A673 (cell line): ENCODE data around the gene CEP112. TPM values are rescaled to one million over a fixed set of nuclear protein-coding genes. Genes with fewer than 3 reads are reported as not detected.

Source experiments
- BruUV-seq: library from RNA; stranded (reverse); fragments of 400-500 nt; replicated peaks from 2 replicates; lab custom pipeline; 2021; lab: Mats Ljungman, UMichigan
- CTCF ChIA-PET: fragments of 300-600 bp; sonication (Branson Sonifier 250); formaldehyde crosslinking; loops from one replicate; lab custom pipeline; 2022; ENCODE audit warnings: antibody characterized with exemption; lab: Charles Lee
- POLR2A ChIA-PET: fragments of 300-600 bp; sonication (Branson Sonifier 250); formaldehyde crosslinking; loops from one replicate; lab custom pipeline; 2022; ENCODE audit warnings: antibody characterized with exemption; ENCODE audit not compliant: low non-redundant PET; lab: Charles Lee
- DNase-seq: peaks from one replicate; pipeline ENCODE4 v3.0.0-alpha.2; 2015; ENCODE audit warnings: low spot score
- H3K27ac ChIP-seq: fragments of 200-600 bp; sonication (generic); 2 replicates; pipeline ENCODE4 v1.5.1; 2016; ENCODE audit warnings: mixed run types, low read depth, mild to moderate bottlenecking, mixed read lengths, antibody characterized with exemption, low read length; ENCODE audit not compliant: poor library complexity, severe bottlenecking
- H3K27me3 ChIP-seq: fragments of 200-600 bp; sonication (generic); replicated peaks from 2 replicates; pipeline ENCODE4 v1.6.1; 2017; ENCODE audit warnings: mixed run types, low read depth, mild to moderate bottlenecking, mixed read lengths, antibody characterized with exemption, low read length; ENCODE audit not compliant: insufficient read depth, poor library complexity
- H3K36me3 ChIP-seq: fragments of 200-600 bp; sonication (generic); 2 replicates; pipeline ENCODE4 v1.6.1; 2016; ENCODE audit warnings: mixed run types, mild to moderate bottlenecking, mixed read lengths, antibody characterized with exemption, low read length; ENCODE audit not compliant: insufficient read depth, poor library complexity, severe bottlenecking
- H3K4me1 ChIP-seq: fragments of 200-600 bp; sonication (generic); 2 replicates; pipeline ENCODE4 v1.6.1; 2017; ENCODE audit warnings: mixed run types, mild to moderate bottlenecking, mixed read lengths, antibody characterized with exemption, low read length; ENCODE audit not compliant: insufficient read depth, poor library complexity, severe bottlenecking
- H3K4me3 ChIP-seq: fragments of 200-600 bp; sonication (generic); 2 replicates; pipeline ENCODE4 v1.5.1; 2016; ENCODE audit warnings: low read depth, mixed run types, mild to moderate bottlenecking, mixed read lengths, low read length; ENCODE audit not compliant: poor library complexity, severe bottlenecking
- H3K9me3 ChIP-seq: fragments of 200-600 bp; sonication (generic); 2 replicates; pipeline ENCODE4 v1.6.1; 2016; ENCODE audit warnings: mixed run types, low read depth, mild to moderate bottlenecking, mixed read lengths, antibody characterized with exemption, low read length; ENCODE audit not compliant: poor library complexity, severe bottlenecking
- EZH2 ChIP-seq: fragments of 200-600 bp; sonication (generic); IDR thresholded peaks from 2 replicates; pipeline ENCODE4 v1.6.1; 2017; ENCODE audit warnings: borderline replicate concordance, low read depth, mild to moderate bottlenecking, mixed read lengths, antibody characterized with exemption, low read length; ENCODE audit not compliant: poor library complexity, severe bottlenecking
- intact Hi-C: fragments of 100-400 bp; cut with micrococcal nuclease; formaldehyde crosslinking; loops from one replicate; pipeline ENCODE4 v1.10.0; 2022; ENCODE audit not compliant: unreplicated experiment
- total RNA-seq: library from RNA; stranded (reverse); gene quantifications from 2 replicates; pipeline ENCODE4 v1.2.3, GENCODE V29; 2021
- TF ChIP-seq, protein P1 (sequence below): fragments of 300-800, 200-600 bp; sonication (generic); conservative IDR thresholded peaks from 2 replicates; pipeline ENCODE4 v1.5.1; 2017; ENCODE audit warnings: low read depth, mild to moderate bottlenecking, antibody characterized with exemption, low read length, moderate library complexity, mixed read lengths

CEP112 gene
- total RNA-seq, 1 experiment from 2014 or later: 27.2 TPM

GRCh38 chr17:65936013-65936412 lies 255.9 kb downstream of the CEP112 start:
- POLR2A ChIA-PET: no interaction called here
- Histone ChIP-seq H3K27me3 (no peaks in the 10 kb centered on the region), H3K27ac (no peak overlapping the region), H3K9me3 (peaks cover 6% of the 10 kb centered on the region), H3K4me1 (no peaks in the 10 kb centered on the region), H3K4me3 (no peak overlapping the region), H3K36me3 (no peaks in the 10 kb centered on the region)
- no peak for DNase-seq
- CTCF ChIA-PET: no interaction called here
- intact Hi-C loops: no loop called here
- no peak for TF ChIP-seq EZH2
- TF ChIP-seq, protein P1, sequence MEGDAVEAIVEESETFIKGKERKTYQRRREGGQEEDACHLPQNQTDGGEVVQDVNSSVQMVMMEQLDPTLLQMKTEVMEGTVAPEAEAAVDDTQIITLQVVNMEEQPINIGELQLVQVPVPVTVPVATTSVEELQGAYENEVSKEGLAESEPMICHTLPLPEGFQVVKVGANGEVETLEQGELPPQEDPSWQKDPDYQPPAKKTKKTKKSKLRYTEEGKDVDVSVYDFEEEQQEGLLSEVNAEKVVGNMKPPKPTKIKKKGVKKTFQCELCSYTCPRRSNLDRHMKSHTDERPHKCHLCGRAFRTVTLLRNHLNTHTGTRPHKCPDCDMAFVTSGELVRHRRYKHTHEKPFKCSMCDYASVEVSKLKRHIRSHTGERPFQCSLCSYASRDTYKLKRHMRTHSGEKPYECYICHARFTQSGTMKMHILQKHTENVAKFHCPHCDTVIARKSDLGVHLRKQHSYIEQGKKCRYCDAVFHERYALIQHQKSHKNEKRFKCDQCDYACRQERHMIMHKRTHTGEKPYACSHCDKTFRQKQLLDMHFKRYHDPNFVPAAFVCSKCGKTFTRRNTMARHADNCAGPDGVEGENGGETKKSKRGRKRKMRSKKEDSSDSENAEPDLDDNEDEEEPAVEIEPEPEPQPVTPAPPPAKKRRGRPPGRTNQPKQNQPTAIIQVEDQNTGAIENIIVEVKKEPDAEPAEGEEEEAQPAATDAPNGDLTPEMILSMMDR: no peak
- no TSS peak for BruUV-seq

DNA sequence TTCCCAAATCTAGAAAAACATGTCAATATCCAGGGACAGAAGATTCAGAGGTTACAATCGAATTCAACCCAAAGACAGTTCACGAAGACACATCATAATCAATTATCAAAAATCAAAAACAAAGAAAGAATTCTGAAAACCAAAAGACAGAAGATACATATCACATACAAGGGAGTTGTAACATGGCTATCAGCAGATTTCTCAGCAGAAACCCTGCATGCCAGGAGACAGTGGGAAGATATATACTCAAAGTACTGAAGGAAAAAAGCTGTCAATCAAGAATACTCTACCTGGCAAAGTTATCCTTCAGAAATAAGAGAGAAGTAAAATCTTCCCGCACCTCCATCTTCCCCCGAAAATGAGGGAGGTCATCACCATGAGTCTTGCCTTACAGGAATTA lies 258.6 kb downstream of the CEP112 start:
- H3K27me3 ChIP-seq: no peaks in the 10 kb centered on the region
- ChIA-PET POLR2A (no interaction called here), CTCF (no interaction called here)
- no peak overlapping the region for H3K27ac ChIP-seq
- H3K36me3 ChIP-seq: no peaks in the 10 kb centered on the region
- H3K9me3 ChIP-seq: no peaks in the 10 kb centered on the region
- H3K4me3 ChIP-seq: no peak overlapping the region
- DNase-seq: no peak
- BruUV-seq: no TSS peak
- intact Hi-C loops: no loop called here
- TF ChIP-seq EZH2: no peak
- TF ChIP-seq, protein P1: no peak
- H3K4me1 ChIP-seq: no peaks in the 10 kb centered on the region

- Histone ChIP-seq H3K4me1 (no peaks in the 10 kb centered on the region), H3K4me3 (no peak overlapping the region), H3K36me3 (no peaks in the 10 kb centered on the region), H3K27ac (no peak overlapping the region), H3K27me3 (no peaks in the 10 kb centered on the region), H3K9me3 (no peaks in the 10 kb centered on the region)
- POLR2A ChIA-PET: no interaction called here
- no peak for TF ChIP-seq EZH2
- TF ChIP-seq, protein P1: no peak
- intact Hi-C loops: no loop called here
- BruUV-seq: no TSS peak
- CTCF ChIA-PET: no interaction called here
- DNase-seq: no peak
These were observed 260.4 kb downstream of the CEP112 start for GRCh38 chr17:65931246-65932149.
